K562 (cell line): ENCODE data around the gene NR1D2. TPM values are rescaled to one million over a fixed set of nuclear protein-coding genes. Genes with fewer than 3 reads are reported as not detected.

Experiments
- EP400 ChIP-seq: fragments of 450-650 bp; IDR thresholded peaks from 2 replicates; pipeline ENCODE4 v1.6.1; 2017; ENCODE audit warnings: antibody characterized with exemption, mild to moderate bottlenecking, moderate library complexity
- FOXJ3 ChIP-seq: sonication (generic); formaldehyde crosslinking; IDR thresholded peaks from 2 replicates; pipeline ENCODE4 v1.4.0; 2020; ENCODE audit warnings: mild to moderate bottlenecking, missing genetic modification reagents
- KDM2B ChIP-seq: fragments of 250-450 bp; sonication (Bioruptor Pico); IDR thresholded peaks from 2 replicates; pipeline ENCODE4 v1.8.0; 2021; ENCODE audit warnings: mild to moderate bottlenecking, moderate library complexity
- LARP7 ChIP-seq: fragments of 450-650 bp; IDR thresholded peaks from 2 replicates; pipeline ENCODE4 v1.6.1; 2016
- LEF1 ChIP-seq: fragments of 450-650 bp; IDR thresholded peaks from 2 replicates; pipeline ENCODE4 v1.6.1; 2016; ENCODE audit warnings: mild to moderate bottlenecking
- MAFG ChIP-seq: fragments of 450-650 bp; conservative IDR thresholded peaks from 2 replicates; pipeline ENCODE4 v1.6.1; 2016; ENCODE audit warnings: missing genetic modification characterization, missing compliant biosample characterization
- NFE2 ChIP-seq: IDR thresholded peaks from 2 replicates; pipeline ENCODE4 v1.6.1; 2014; ENCODE audit warnings: antibody characterized with exemption, low read depth
- NFIX ChIP-seq: fragments of 250-450 bp; sonication (Bioruptor Pico); IDR thresholded peaks from 2 replicates; pipeline ENCODE4 v1.4.0; 2020; ENCODE audit warnings: low read depth, mild to moderate bottlenecking, moderate library complexity
- OTX1 ChIP-seq: fragments of 450-650 bp; formaldehyde crosslinking; IDR thresholded peaks from 2 replicates; pipeline ENCODE4 v1.4.0; 2022; ENCODE audit warnings: mild to moderate bottlenecking
- PML ChIP-seq: IDR thresholded peaks from 2 replicates; pipeline ENCODE4 v1.6.1; 2012; ENCODE audit warnings: low read length, inconsistent platforms
- SNIP1 ChIP-seq: fragments of 450-650 bp; IDR thresholded peaks from 2 replicates; pipeline ENCODE4 v1.7.1; 2017; ENCODE audit warnings: low read depth, mild to moderate bottlenecking
- TEAD4 ChIP-seq, 2 experiments: sonication (generic) in 1 of 2; formaldehyde crosslinking in 1 of 2; IDR thresholded peaks; 2 replicates each; pipeline versions ENCODE4 v1.6.1 to v1.8.0; 2012 to 2022; ENCODE audit warnings: borderline replicate concordance in 1 of 2, inconsistent platforms in 1 of 2, low read length in 1 of 2, mild to moderate bottlenecking in 1 of 2, missing genetic modification reagents in 1 of 2
- TRIM24 ChIP-seq, 2 experiments: fragments of 450-650 bp; IDR thresholded peaks; 2 replicates each; pipeline ENCODE4 v1.6.1; 2016
- ZNF134 ChIP-seq: fragments of 250-450 bp; sonication (Bioruptor Pico); conservative IDR thresholded peaks from 2 replicates; pipeline ENCODE4 v1.4.0; 2020
- ZNF184 ChIP-seq: sonication (generic); formaldehyde crosslinking; IDR thresholded peaks from 2 replicates; pipeline ENCODE4 v1.5.0; 2020; ENCODE audit warnings: missing genetic modification reagents
- ZNF197 ChIP-seq: fragments of 200-800 bp; sonication (Bioruptor generic); IDR thresholded peaks from 2 replicates; pipeline ENCODE4 v1.6.1; 2016; ENCODE audit warnings: low read depth, missing genetic modification characterization, missing compliant biosample characterization
- ZNF282 ChIP-seq: sonication (generic); formaldehyde crosslinking; IDR thresholded peaks from 2 replicates; pipeline ENCODE4 v1.8.1; 2023; ENCODE audit warnings: missing genetic modification reagents
- ZNF316 ChIP-seq: fragments of 450-650 bp; IDR thresholded peaks from 2 replicates; pipeline ENCODE4 v1.6.1; 2016
- polyA plus RNA-seq, 8 experiments: library from polyadenylated mRNA; depleted of rRNA in 4 of 8; stranded (reverse) in 5 of 8; unstranded in 3 of 8; fragments of >200 nt; fragmentation: Nextera tagmentation in 2 of 8; fragmentation: Illumina TruSeq in 1 of 8; extraction: Ambion mirVana in 2 of 8; extraction: Trizol in 1 of 8; gene quantifications; 2 replicates each; pipeline versions ENCODE4 v1.2.1 to v1.2.3, GENCODE V29; 2011 to 2014; ENCODE audit warnings: inconsistent platforms in 1 of 8, missing spikeins in 1 of 8
- total RNA-seq, 7 experiments: library from RNA; depleted of rRNA in 6 of 7; stranded (reverse); fragments of >200 nt in 6 of 7; fragmentation: Illumina TruSeq in 2 of 7; extraction: Trizol in 2 of 7; gene quantifications; 2 replicates each; pipeline versions ENCODE4 v1.2.1 to v1.2.3, GENCODE V29; 2011 to 2021; ENCODE audit warnings: low replicate concordance in 1 of 7
- TF ChIP-seq, protein P1 (sequence below), 2 experiments: fragments of 200-800 bp in 1 of 2; sonication (Bioruptor generic) in 1 of 2; sonication (generic) in 1 of 2; formaldehyde crosslinking in 1 of 2; IDR thresholded peaks in 1 of 2; conservative IDR thresholded peaks in 1 of 2; 2 replicates each; pipeline versions ENCODE4 v1.5.0 to v1.6.1; 2016 to 2020; ENCODE audit warnings: missing compliant biosample characterization in 1 of 2, missing genetic modification characterization in 1 of 2, missing genetic modification reagents in 1 of 2
- TF ChIP-seq, protein P2 (sequence below): fragments of 450-650 bp; IDR thresholded peaks from 2 replicates; pipeline ENCODE4 v1.6.1; 2016; ENCODE audit warnings: mild to moderate bottlenecking
- TF ChIP-seq, protein P3 (sequence below): fragments of 250-450 bp; sonication (Bioruptor Pico); IDR thresholded peaks from 2 replicates; pipeline ENCODE4 v1.9.0; 2021; ENCODE audit warnings: mild to moderate bottlenecking, inconsistent platforms
- TF ChIP-seq, protein P4 (sequence below): sonication (generic); formaldehyde crosslinking; IDR thresholded peaks from 2 replicates; pipeline ENCODE4 v1.5.0; 2020; ENCODE audit warnings: missing genetic modification reagents

The NR1D2 gene
- total and polyA plus RNA-seq, 9 of the 15 experiments (the other 6 are each of a cell fraction or from before 2014, with no cell fraction given) = 1.2 to 5.5 (median 2.9) TPM

DNA sequence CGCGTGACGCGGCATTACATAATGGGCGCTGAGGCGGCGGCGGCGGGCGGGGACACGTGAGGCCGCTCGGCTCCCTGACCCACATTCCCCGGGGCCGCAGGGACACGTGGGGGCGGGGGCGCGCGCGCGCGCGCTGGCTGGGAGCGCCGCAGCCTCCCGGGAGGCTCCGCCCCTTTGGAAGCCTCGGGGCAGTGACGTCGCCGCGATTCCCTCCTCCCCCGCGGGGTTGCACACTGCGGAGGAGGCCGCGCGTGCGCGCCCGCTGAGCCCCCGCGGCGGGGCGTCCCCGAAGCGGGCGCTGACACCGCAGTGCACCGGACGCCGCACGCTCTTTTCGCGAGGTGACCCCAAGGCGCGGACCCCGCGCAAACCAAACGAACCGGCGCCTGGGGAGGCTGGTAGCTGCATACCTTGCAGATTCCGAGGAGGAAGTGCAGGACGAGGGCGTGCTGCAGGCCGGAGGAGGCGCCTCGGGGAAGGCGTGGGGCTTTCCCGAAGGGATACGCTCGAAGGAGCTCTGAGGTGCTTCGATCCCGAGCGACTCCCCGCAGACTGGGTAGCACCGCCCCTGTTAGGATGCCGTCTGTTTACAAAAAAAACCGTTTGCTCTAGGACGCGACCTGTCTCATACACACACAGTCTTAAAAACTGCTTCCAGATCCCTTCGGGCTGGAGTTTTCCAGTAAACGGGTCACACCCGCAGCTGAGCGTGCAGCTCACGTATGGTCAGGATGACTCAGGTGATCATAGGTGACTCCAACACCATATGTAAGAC lies 1.0 kb downstream of the NR1D2 start (continued):
- TF ChIP-seq TEAD4 (IDR thresholded peaks at IDR 0.05; ENCODE audit: low read length) = peak; percentile 87
- peak; percentile 89 for TF ChIP-seq TEAD4 (CRISPR knock-in tag; IDR thresholded peaks at IDR 0.05; ENCODE audit: borderline replicate concordance)
- TF ChIP-seq TRIM24 (IDR thresholded peaks at IDR 0.05) = no peak; a peak in 1 of 4 replicates
- TF ChIP-seq, protein P1, sequence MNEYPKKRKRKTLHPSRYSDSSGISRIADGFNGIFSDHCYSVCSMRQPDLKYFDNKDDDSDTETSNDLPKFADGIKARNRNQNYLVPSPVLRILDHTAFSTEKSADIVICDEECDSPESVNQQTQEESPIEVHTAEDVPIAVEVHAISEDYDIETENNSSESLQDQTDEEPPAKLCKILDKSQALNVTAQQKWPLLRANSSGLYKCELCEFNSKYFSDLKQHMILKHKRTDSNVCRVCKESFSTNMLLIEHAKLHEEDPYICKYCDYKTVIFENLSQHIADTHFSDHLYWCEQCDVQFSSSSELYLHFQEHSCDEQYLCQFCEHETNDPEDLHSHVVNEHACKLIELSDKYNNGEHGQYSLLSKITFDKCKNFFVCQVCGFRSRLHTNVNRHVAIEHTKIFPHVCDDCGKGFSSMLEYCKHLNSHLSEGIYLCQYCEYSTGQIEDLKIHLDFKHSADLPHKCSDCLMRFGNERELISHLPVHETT (CRISPR knock-in tag; conservative IDR thresholded peaks at IDR 0.05 in 1 of 2, IDR thresholded peaks at IDR 0.05 in 1 of 2) = peak in 1 of 2 experiments; percentile 90; a peak in 2 of 4 replicates
- no peak for TF ChIP-seq ZNF184 (CRISPR knock-in tag)
- no peak for TF ChIP-seq LARP7
- TF ChIP-seq ZNF282 = 0 out of 2 replicates have a peak, but pooled peaks have one; percentile 17
- no peak for TF ChIP-seq FOXJ3 (CRISPR knock-in tag)
- no peak for TF ChIP-seq SNIP1
- TF ChIP-seq ZNF197 (CRISPR knock-in tag) = peak; percentile 83; the same call in 1 of the 2 replicates
- TF ChIP-seq EP400 = peak; percentile 67
- TF ChIP-seq, protein P2, sequence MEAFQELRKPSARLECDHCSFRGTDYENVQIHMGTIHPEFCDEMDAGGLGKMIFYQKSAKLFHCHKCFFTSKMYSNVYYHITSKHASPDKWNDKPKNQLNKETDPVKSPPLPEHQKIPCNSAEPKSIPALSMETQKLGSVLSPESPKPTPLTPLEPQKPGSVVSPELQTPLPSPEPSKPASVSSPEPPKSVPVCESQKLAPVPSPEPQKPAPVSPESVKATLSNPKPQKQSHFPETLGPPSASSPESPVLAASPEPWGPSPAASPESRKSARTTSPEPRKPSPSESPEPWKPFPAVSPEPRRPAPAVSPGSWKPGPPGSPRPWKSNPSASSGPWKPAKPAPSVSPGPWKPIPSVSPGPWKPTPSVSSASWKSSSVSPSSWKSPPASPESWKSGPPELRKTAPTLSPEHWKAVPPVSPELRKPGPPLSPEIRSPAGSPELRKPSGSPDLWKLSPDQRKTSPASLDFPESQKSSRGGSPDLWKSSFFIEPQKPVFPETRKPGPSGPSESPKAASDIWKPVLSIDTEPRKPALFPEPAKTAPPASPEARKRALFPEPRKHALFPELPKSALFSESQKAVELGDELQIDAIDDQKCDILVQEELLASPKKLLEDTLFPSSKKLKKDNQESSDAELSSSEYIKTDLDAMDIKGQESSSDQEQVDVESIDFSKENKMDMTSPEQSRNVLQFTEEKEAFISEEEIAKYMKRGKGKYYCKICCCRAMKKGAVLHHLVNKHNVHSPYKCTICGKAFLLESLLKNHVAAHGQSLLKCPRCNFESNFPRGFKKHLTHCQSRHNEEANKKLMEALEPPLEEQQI = no peak
- TF ChIP-seq OTX1 (CRISPR knock-in tag) = 0 out of 2 replicates have a peak, but pooled peaks have one; percentile 39
- 0 out of 2 replicates have a peak, but pooled peaks have one; percentile 21 for TF ChIP-seq MAFG (tag)
- no peak for TF ChIP-seq NFIX (CRISPR knock-in tag)
- peak; percentile 72 for TF ChIP-seq NFE2
- no peak for TF ChIP-seq ZNF134 (CRISPR knock-in tag)
- TF ChIP-seq PML = 0 out of 2 replicates have a peak, but pooled peaks have one; percentile 18
- TF ChIP-seq, protein P3, sequence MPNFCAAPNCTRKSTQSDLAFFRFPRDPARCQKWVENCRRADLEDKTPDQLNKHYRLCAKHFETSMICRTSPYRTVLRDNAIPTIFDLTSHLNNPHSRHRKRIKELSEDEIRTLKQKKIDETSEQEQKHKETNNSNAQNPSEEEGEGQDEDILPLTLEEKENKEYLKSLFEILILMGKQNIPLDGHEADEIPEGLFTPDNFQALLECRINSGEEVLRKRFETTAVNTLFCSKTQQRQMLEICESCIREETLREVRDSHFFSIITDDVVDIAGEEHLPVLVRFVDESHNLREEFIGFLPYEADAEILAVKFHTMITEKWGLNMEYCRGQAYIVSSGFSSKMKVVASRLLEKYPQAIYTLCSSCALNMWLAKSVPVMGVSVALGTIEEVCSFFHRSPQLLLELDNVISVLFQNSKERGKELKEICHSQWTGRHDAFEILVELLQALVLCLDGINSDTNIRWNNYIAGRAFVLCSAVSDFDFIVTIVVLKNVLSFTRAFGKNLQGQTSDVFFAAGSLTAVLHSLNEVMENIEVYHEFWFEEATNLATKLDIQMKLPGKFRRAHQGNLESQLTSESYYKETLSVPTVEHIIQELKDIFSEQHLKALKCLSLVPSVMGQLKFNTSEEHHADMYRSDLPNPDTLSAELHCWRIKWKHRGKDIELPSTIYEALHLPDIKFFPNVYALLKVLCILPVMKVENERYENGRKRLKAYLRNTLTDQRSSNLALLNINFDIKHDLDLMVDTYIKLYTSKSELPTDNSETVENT (CRISPR knock-in tag) = peak; percentile 75; the same call in 1 of the 2 replicates
- TF ChIP-seq, protein P4, sequence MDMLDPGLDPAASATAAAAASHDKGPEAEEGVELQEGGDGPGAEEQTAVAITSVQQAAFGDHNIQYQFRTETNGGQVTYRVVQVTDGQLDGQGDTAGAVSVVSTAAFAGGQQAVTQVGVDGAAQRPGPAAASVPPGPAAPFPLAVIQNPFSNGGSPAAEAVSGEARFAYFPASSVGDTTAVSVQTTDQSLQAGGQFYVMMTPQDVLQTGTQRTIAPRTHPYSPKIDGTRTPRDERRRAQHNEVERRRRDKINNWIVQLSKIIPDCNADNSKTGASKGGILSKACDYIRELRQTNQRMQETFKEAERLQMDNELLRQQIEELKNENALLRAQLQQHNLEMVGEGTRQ (CRISPR knock-in tag) = peak; percentile 92
- TF ChIP-seq ZNF316 = peak; percentile 20
- peak; percentile 65; the same call in 1 of the 2 replicates for TF ChIP-seq LEF1
- TF ChIP-seq KDM2B (CRISPR knock-in tag) = peak; percentile 97
